Measurements from ENCODE around the gene C22orf15.

The C22orf15 gene

GRCh38 chr22:23812378-23812777 is 49.6 kb downstream of the C22orf15 start:
- no peak overlapping the region for H3K27ac ChIP-seq
- TF ChIP-seq CTCF (IDR thresholded peaks at IDR 0.05): no peak
- H3K4me3 ChIP-seq: no peak overlapping the region
- no peak for DNase-seq (ENCODE audit: low spot score)
